KMS-11 (cell line): ENCODE measurements around the gene LST1.

Experiments
- H2AFZ ChIP-seq: fragments of 200-600 bp; sonication (generic); 2 replicates; pipeline ENCODE4 v1.6.1; 2016; ENCODE audit warnings: antibody characterized with exemption, mixed run types, low read depth
- H3K27ac ChIP-seq: fragments of 200-600 bp; sonication (generic); 2 replicates; pipeline ENCODE4 v1.6.1; 2016; ENCODE audit warnings: mild to moderate bottlenecking, mixed run types
- H3K27me3 ChIP-seq: fragments of 200-600 bp; sonication (generic); 2 replicates; pipeline ENCODE4 v1.6.1; 2017; ENCODE audit warnings: mild to moderate bottlenecking, low read depth, mixed run types, moderate library complexity; ENCODE audit not compliant: insufficient read depth
- H3K36me3 ChIP-seq: fragments of 200-600 bp; sonication (generic); 2 replicates; pipeline ENCODE4 v1.6.1; 2017; ENCODE audit warnings: mild to moderate bottlenecking, mixed run types; ENCODE audit not compliant: insufficient read depth
- H3K4me1 ChIP-seq: fragments of 200-600 bp; sonication (generic); 2 replicates; pipeline ENCODE4 v1.6.1; 2016; ENCODE audit warnings: mild to moderate bottlenecking, low read depth, mixed run types; ENCODE audit not compliant: poor library complexity, severe bottlenecking
- H3K4me2 ChIP-seq: fragments of 200-600 bp; sonication (generic); 2 replicates; pipeline ENCODE4 v1.7.0; 2016; ENCODE audit warnings: mild to moderate bottlenecking, mixed run types
- H3K4me3 ChIP-seq: fragments of 200-600 bp; sonication (generic); IDR thresholded peaks from 2 replicates; pipeline ENCODE4 v1.6.1; 2017; ENCODE audit warnings: low read depth, low read length, mixed read lengths; ENCODE audit not compliant: insufficient read depth
- H3K79me2 ChIP-seq: fragments of 200-600 bp; sonication (generic); 2 replicates; pipeline ENCODE4 v1.6.1; 2016; ENCODE audit warnings: low read depth, mixed run types; ENCODE audit not compliant: insufficient read depth
- H3K9ac ChIP-seq: fragments of 200-600 bp; sonication (generic); 2 replicates; pipeline ENCODE4 v1.6.1; 2016; ENCODE audit warnings: mild to moderate bottlenecking, mixed run types
- H4K20me1 ChIP-seq: fragments of 200-600 bp; sonication (generic); 2 replicates; pipeline ENCODE4 v1.6.1; 2016; ENCODE audit warnings: mild to moderate bottlenecking, mixed run types; ENCODE audit not compliant: insufficient read depth
- CTCF ChIP-seq: fragments of 200-600 bp; sonication (generic); conservative IDR thresholded peaks from 2 replicates; pipeline ENCODE4 v1.6.1; 2017; ENCODE audit warnings: low read depth, mild to moderate bottlenecking, antibody characterized with exemption, low read length, moderate library complexity, mixed read lengths

Gene LST1

GRCh38 chr6:31626952-31627351, 40.9 kb downstream of the LST1 start:
- H3K4me1 ChIP-seq, result peaks cover 9% of the 10 kb centered on the region
- TF ChIP-seq CTCF, result no peak
- H3K4me3 ChIP-seq, result no peak overlapping the region
- no peak overlapping the region for H3K4me2 ChIP-seq
- no peak overlapping the region for H3K27ac ChIP-seq
- H3K9ac ChIP-seq, result no peak overlapping the region
- H4K20me1 ChIP-seq, result no peaks in the 10 kb centered on the region
- no peak overlapping the region for H2AFZ ChIP-seq
- peaks cover 27% of the 10 kb centered on the region for H3K79me2 ChIP-seq
- H3K27me3 ChIP-seq, result no peaks in the 10 kb centered on the region
- H3K36me3 ChIP-seq, result peaks cover 31% of the 10 kb centered on the region; the same call in 1 of the 2 replicates

- no peak overlapping the region for H2AFZ ChIP-seq
- no peak overlapping the region for H3K9ac ChIP-seq
- H3K4me1 ChIP-seq, result peaks cover under 1% of the 10 kb centered on the region
- no peak for TF ChIP-seq CTCF
- H4K20me1 ChIP-seq, result no peaks in the 10 kb centered on the region
- no peaks in the 10 kb centered on the region for H3K27me3 ChIP-seq
- H3K27ac ChIP-seq, result no peak overlapping the region
- H3K36me3 ChIP-seq, result peaks cover 31% of the 10 kb centered on the region; the same call in 1 of the 2 replicates
- H3K79me2 ChIP-seq, result peaks cover 18% of the 10 kb centered on the region
- no peak overlapping the region for H3K4me2 ChIP-seq
- no peak overlapping the region for H3K4me3 ChIP-seq
These were observed 41.7 kb downstream of the LST1 start for GRCh38 chr6:31627690-31628287.

GRCh38 chr6:31629014-31629413, 42.9 kb downstream of the LST1 start:
- Histone ChIP-seq H4K20me1 (no peaks in the 10 kb centered on the region), H3K4me2 (no peak overlapping the region), H3K9ac (no peak overlapping the region), H3K4me1 (no peaks in the 10 kb centered on the region), H3K36me3 (peaks cover 24% of the 10 kb centered on the region; the same call in 1 of the 2 replicates), H3K27ac (no peak overlapping the region), H3K4me3 (no peak overlapping the region), H2AFZ (no peak overlapping the region), H3K79me2 (peaks cover 6% of the 10 kb centered on the region; the same call in 1 of the 2 replicates), H3K27me3 (no peaks in the 10 kb centered on the region)
- no peak for TF ChIP-seq CTCF

GRCh38 chr6:31630177-31630934, 44.3 kb downstream of the LST1 start:
- Histone ChIP-seq H2AFZ (no peak overlapping the region), H3K9ac (no peak overlapping the region), H3K27me3 (no peaks in the 10 kb centered on the region), H4K20me1 (no peaks in the 10 kb centered on the region), H3K4me2 (no peak overlapping the region), H3K36me3 (peaks cover 20% of the 10 kb centered on the region; the same call in 1 of the 2 replicates), H3K4me3 (no peak overlapping the region), H3K27ac (no peak overlapping the region), H3K4me1 (no peaks in the 10 kb centered on the region), H3K79me2 (no peaks in the 10 kb centered on the region; the same call in 1 of the 2 replicates)
- no peak for TF ChIP-seq CTCF
